ENCODE measurements around the gene AKR7A3.

DNA sequence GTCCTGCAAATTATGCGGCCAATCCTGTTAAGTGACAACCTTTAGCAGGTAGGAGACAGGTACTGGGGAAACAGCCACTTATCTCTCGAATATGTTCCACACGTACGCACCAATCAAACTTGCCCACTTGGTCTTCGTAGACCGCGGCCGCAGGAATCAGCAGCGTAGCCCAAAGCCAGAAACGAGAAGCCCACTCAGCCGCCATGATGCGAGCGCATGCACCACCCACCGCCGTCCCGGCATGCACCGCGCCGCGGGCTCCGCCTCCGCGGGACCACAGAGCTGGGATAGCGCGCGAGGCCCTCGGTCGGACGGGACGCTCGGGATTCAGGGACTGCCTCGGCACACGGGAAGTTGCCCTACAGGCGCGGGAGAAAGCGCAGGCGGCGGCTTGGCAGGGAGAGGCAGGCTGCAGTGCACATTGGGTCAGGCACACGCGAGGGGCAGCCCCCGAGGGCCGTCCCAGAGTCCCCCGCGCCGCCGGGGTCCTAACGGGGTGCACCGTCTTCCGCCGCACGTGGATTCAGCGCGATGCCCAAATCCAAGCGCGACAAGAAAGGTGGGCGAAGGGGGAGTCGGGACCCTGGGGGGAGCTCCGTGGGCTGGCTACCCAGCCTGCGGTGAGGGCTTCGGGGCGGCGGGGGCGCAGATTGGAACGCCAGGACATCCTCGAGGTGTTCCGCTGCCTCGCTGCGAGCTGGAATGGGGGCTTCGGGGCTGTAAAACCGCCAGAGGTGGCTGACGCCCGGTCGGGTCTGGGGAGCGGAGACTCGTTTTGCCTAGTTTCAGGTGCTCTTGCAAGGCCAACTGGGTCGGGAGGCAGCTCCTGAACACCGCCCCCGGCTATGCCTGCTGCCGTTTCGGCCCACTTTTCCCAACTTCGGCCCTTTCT is 37.0 kb downstream of the AKR7A3 start, which contains the start of the genes EMC1 and MRTO4:
- TF ChIP-seq, protein P1, sequence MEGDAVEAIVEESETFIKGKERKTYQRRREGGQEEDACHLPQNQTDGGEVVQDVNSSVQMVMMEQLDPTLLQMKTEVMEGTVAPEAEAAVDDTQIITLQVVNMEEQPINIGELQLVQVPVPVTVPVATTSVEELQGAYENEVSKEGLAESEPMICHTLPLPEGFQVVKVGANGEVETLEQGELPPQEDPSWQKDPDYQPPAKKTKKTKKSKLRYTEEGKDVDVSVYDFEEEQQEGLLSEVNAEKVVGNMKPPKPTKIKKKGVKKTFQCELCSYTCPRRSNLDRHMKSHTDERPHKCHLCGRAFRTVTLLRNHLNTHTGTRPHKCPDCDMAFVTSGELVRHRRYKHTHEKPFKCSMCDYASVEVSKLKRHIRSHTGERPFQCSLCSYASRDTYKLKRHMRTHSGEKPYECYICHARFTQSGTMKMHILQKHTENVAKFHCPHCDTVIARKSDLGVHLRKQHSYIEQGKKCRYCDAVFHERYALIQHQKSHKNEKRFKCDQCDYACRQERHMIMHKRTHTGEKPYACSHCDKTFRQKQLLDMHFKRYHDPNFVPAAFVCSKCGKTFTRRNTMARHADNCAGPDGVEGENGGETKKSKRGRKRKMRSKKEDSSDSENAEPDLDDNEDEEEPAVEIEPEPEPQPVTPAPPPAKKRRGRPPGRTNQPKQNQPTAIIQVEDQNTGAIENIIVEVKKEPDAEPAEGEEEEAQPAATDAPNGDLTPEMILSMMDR (IDR thresholded peaks at IDR 0.05), result no peak
- no peak for TF ChIP-seq ZFX (IDR thresholded peaks at IDR 0.05; ENCODE audit: borderline replicate concordance)

All from 22Rv1 (cell line).